Trophoblast cell (in vitro differentiated cells and primary cell): Measurements from ENCODE around the gene LAMA5.
A peak's percentile ranks its signal among the peaks of the same experiment; 100 is the strongest.

Experiments used
- DNase-seq, 2 donors: peaks; one replicate each; pipeline ENCODE4 v3.0.0-alpha.2; 2016
- H2AFZ ChIP-seq: 2 replicates; pipeline ENCODE4 v1.6.1; 2013; ENCODE audit warnings: low read length, moderate library complexity, mild to moderate bottlenecking; ENCODE audit not compliant: insufficient read depth, poor library complexity
- H2AK5ac ChIP-seq: 2 replicates; pipeline ENCODE4 v1.6.1; 2013; ENCODE audit warnings: mild to moderate bottlenecking, low read length
- H2BK120ac ChIP-seq: 2 replicates; pipeline ENCODE4 v1.6.1; 2013; ENCODE audit warnings: low read length, mild to moderate bottlenecking, moderate library complexity; ENCODE audit not compliant: insufficient read depth, poor library complexity
- H2BK12ac ChIP-seq: 2 replicates; pipeline ENCODE4 v1.6.1; 2013; ENCODE audit warnings: mild to moderate bottlenecking, low read length, moderate library complexity
- H2BK5ac ChIP-seq: 2 replicates; pipeline ENCODE4 v1.6.1; 2013; ENCODE audit warnings: low read length, low read depth, moderate library complexity, mild to moderate bottlenecking; ENCODE audit not compliant: poor library complexity
- H3K14ac ChIP-seq: 2 replicates; pipeline ENCODE4 v1.6.1; 2013; ENCODE audit warnings: mild to moderate bottlenecking, low read length
- H3K18ac ChIP-seq: 2 replicates; pipeline ENCODE4 v1.6.1; 2013; ENCODE audit warnings: mild to moderate bottlenecking, low read length
- H3K23ac ChIP-seq: 2 replicates; pipeline ENCODE4 v1.6.1; 2013; ENCODE audit warnings: low read length
- H3K27ac ChIP-seq: 2 replicates; pipeline ENCODE4 v1.5.1; 2013; ENCODE audit warnings: low read depth, mild to moderate bottlenecking, inconsistent platforms, low read length, moderate library complexity
- H3K27me3 ChIP-seq: 2 replicates; pipeline ENCODE4 v1.6.1; 2013; ENCODE audit warnings: inconsistent platforms, mild to moderate bottlenecking, low read length, moderate library complexity; ENCODE audit not compliant: insufficient read depth
- H3K36me3 ChIP-seq, 2 experiments: 1 replicate in 1 of 2; 2 replicates in 1 of 2; pipeline ENCODE4 v1.6.1; 2013; ENCODE audit warnings: low read length in 2 of 2, mild to moderate bottlenecking in 2 of 2, moderate library complexity in 1 of 2; ENCODE audit not compliant: insufficient read depth in 2 of 2, control insufficient read depth in 1 of 2
- H3K4ac ChIP-seq: 2 replicates; pipeline ENCODE4 v1.6.1; 2013; ENCODE audit warnings: low read depth, mild to moderate bottlenecking, low read length, moderate library complexity
- H3K4me1 ChIP-seq, 2 experiments: 1 replicate in 1 of 2; 2 replicates in 1 of 2; pipeline ENCODE4 v1.6.1; 2013; ENCODE audit warnings: low read length in 2 of 2, mild to moderate bottlenecking in 2 of 2, moderate library complexity in 1 of 2; ENCODE audit not compliant: insufficient read depth in 2 of 2, control insufficient read depth in 1 of 2
- H3K4me2 ChIP-seq: 2 replicates; pipeline ENCODE4 v1.6.1; 2013; ENCODE audit warnings: inconsistent platforms, mild to moderate bottlenecking, low read length, moderate library complexity
- H3K4me3 ChIP-seq: 2 replicates; pipeline ENCODE4 v1.5.1; 2013; ENCODE audit warnings: mild to moderate bottlenecking, low read depth, low read length, inconsistent platforms
- H3K79me1 ChIP-seq: one replicate; pipeline ENCODE4 v1.6.1; 2013; ENCODE audit warnings: low read length
- H3K79me2 ChIP-seq: 2 replicates; pipeline ENCODE4 v1.6.1; 2013; ENCODE audit warnings: low read length, mild to moderate bottlenecking; ENCODE audit not compliant: control insufficient read depth, insufficient read depth, poor library complexity
- H3K9ac ChIP-seq: 2 replicates; pipeline ENCODE4 v1.6.1; 2013; ENCODE audit warnings: mild to moderate bottlenecking, low read length
- H3K9me3 ChIP-seq: 2 replicates; pipeline ENCODE4 v1.6.1; 2013; ENCODE audit warnings: low read depth, mild to moderate bottlenecking, control low read depth, inconsistent platforms, low read length; ENCODE audit not compliant: insufficient read depth
- H4K12ac ChIP-seq: 2 replicates; pipeline ENCODE4 v1.6.1; 2013; ENCODE audit warnings: low read depth, mild to moderate bottlenecking, low read length, moderate library complexity
- H4K8ac ChIP-seq: 2 replicates; pipeline ENCODE4 v1.6.1; 2013; ENCODE audit warnings: low read depth, mild to moderate bottlenecking, low read length, moderate library complexity
- H4K91ac ChIP-seq: one replicate; pipeline ENCODE4 v1.6.1; 2013; ENCODE audit warnings: low read depth, mild to moderate bottlenecking, low read length, moderate library complexity
- WGBS: extraction: QIAGEN DNeasy Blood & Tissue Kit; methylation state at CpG from one replicate; pipeline ENCODE4 v1.1.7; 2013; ENCODE audit warnings: missing lambda C conversion rate; ENCODE audit not compliant: insufficient read length, insufficient coverage; ENCODE audit errors: extremely low coverage; 5-methylcytosine and 5-hydroxymethylcytosine counted together

The LAMA5 gene

GRCh38 chr20:62350629-62351422 is 16.3 kb downstream of the LAMA5 start:
- Histone ChIP-seq H3K9ac (no peak overlapping the region), H2BK120ac (no peak overlapping the region), H3K79me2 (peaks cover 11% of the 10 kb centered on the region), H4K91ac (no peak overlapping the region), H3K27me3 (no peaks in the 10 kb centered on the region), H4K8ac (no peak overlapping the region), H3K4me2 (no peak overlapping the region), H3K4me1 (peaks cover 24 to 25% of the 10 kb centered on the region in 2 experiments), H3K4ac (no peak overlapping the region), H2BK5ac (no peak overlapping the region), H3K79me1 (peaks cover 6% of the 10 kb centered on the region), H3K27ac (peak overlapping the region; percentile 24), H3K18ac (peak overlapping the region; percentile 34), H3K36me3 (peaks cover 66 to 78% of the 10 kb centered on the region in 2 experiments), H3K14ac (peak overlapping the region; percentile 4), H3K4me3 (no peak overlapping the region), H2AFZ (no peak overlapping the region), H4K12ac (no peak overlapping the region), H3K9me3 (peaks cover 4% of the 10 kb centered on the region), H3K23ac (no peak overlapping the region), H2AK5ac (no peak overlapping the region), H2BK12ac (no peak overlapping the region)
- DNase-seq = peak; percentile 48 to 65
- no CpG with 5 or more reads among the region's 23 CpGs for WGBS

GRCh38 chr20:62350098-62350628 is 16.9 kb downstream of the LAMA5 start:
- H3K18ac ChIP-seq = peak overlapping the region; percentile 34
- peak overlapping the region; percentile 23 for H3K4ac ChIP-seq
- H2BK12ac ChIP-seq = peak overlapping the region; percentile 34
- DNase-seq = peak; percentile 84 to 86
- H4K91ac ChIP-seq = no peak overlapping the region
- H3K36me3 ChIP-seq = peaks cover 71 to 79% of the 10 kb centered on the region in 2 experiments
- peaks cover 4% of the 10 kb centered on the region for H3K9me3 ChIP-seq
- peaks cover 18% of the 10 kb centered on the region in 2 experiments for H3K4me1 ChIP-seq
- H3K4me2 ChIP-seq = no peak overlapping the region
- peak overlapping the region; percentile 4 for H3K14ac ChIP-seq
- H2BK5ac ChIP-seq = no peak overlapping the region
- no peak overlapping the region for H4K8ac ChIP-seq
- no peak overlapping the region for H4K12ac ChIP-seq
- H2BK120ac ChIP-seq = peak overlapping the region; percentile 10
- no CpG with 5 or more reads among the region's 16 CpGs for WGBS
- no peak overlapping the region for H2AFZ ChIP-seq
- H3K79me2 ChIP-seq = peaks cover 8% of the 10 kb centered on the region
- no peak overlapping the region for H3K4me3 ChIP-seq
- no peak overlapping the region for H3K23ac ChIP-seq
- H3K79me1 ChIP-seq = peaks cover 5% of the 10 kb centered on the region
- no peak overlapping the region for H2AK5ac ChIP-seq
- no peak overlapping the region for H3K9ac ChIP-seq
- no peaks in the 10 kb centered on the region for H3K27me3 ChIP-seq
- peak overlapping the region; percentile 51 for H3K27ac ChIP-seq

GRCh38 chr20:62349556-62350097 is 17.5 kb downstream of the LAMA5 start:
- no peak for DNase-seq
- H3K4ac ChIP-seq = no peak overlapping the region
- no peak overlapping the region for H4K12ac ChIP-seq
- H2AFZ ChIP-seq = no peak overlapping the region
- H4K8ac ChIP-seq = no peak overlapping the region
- H3K79me1 ChIP-seq = peaks cover under 1% of the 10 kb centered on the region
- no peak overlapping the region for H4K91ac ChIP-seq
- no peak overlapping the region for H3K23ac ChIP-seq
- H3K79me2 ChIP-seq = peaks cover 4% of the 10 kb centered on the region
- H2BK5ac ChIP-seq = no peak overlapping the region
- no peak overlapping the region for H3K4me3 ChIP-seq
- no peak overlapping the region for H3K4me2 ChIP-seq
- H3K14ac ChIP-seq = no peak overlapping the region
- no peak overlapping the region for H3K27ac ChIP-seq
- peaks cover 1% of the 10 kb centered on the region for H3K9me3 ChIP-seq
- H2AK5ac ChIP-seq = no peak overlapping the region
- no peak overlapping the region for H2BK120ac ChIP-seq
- no peaks in the 10 kb centered on the region for H3K27me3 ChIP-seq
- H2BK12ac ChIP-seq = no peak overlapping the region
- peaks cover 74% of the 10 kb centered on the region in 2 experiments for H3K36me3 ChIP-seq
- H3K4me1 ChIP-seq = peaks cover 13 to 14% of the 10 kb centered on the region in 2 experiments
- H3K9ac ChIP-seq = no peak overlapping the region
- no peak overlapping the region for H3K18ac ChIP-seq
- no CpG with 5 or more reads among the region's 7 CpGs for WGBS

GRCh38 chr20:62348604-62349003 is 18.5 kb downstream of the LAMA5 start:
- Histone ChIP-seq H3K4me2 (no peak overlapping the region), H3K36me3 (peaks cover 71 to 79% of the 10 kb centered on the region in 2 experiments), H4K8ac (no peak overlapping the region), H2BK12ac (no peak overlapping the region), H4K12ac (no peak overlapping the region), H2BK120ac (no peak overlapping the region), H3K4ac (no peak overlapping the region), H3K9me3 (peaks cover 1% of the 10 kb centered on the region), H4K91ac (no peak overlapping the region), H3K27me3 (no peaks in the 10 kb centered on the region), H3K4me3 (no peak overlapping the region), H3K23ac (no peak overlapping the region), H3K14ac (no peak overlapping the region), H3K27ac (no peak overlapping the region), H3K79me1 (no peaks in the 10 kb centered on the region), H3K18ac (no peak overlapping the region), H2AK5ac (no peak overlapping the region), H3K9ac (no peak overlapping the region), H2AFZ (no peak overlapping the region), H3K4me1 (peaks cover 9 to 10% of the 10 kb centered on the region in 2 experiments), H2BK5ac (no peak overlapping the region), H3K79me2 (no peaks in the 10 kb centered on the region)
- no peak for DNase-seq
- no CpG with 5 or more reads among the region's 1 CpG for WGBS
